GM12874 (cell line): ENCODE measurements around the gene ZNF385D.

Source experiments
- TF ChIP-seq, protein P1 (sequence below): IDR thresholded peaks from 2 replicates; pipeline ENCODE4 v1.5.1; 2011; ENCODE audit warnings: low read depth, mild to moderate bottlenecking, control low read depth, low read length, moderate library complexity; ENCODE audit not compliant: insufficient read depth

The ZNF385D gene

DNA sequence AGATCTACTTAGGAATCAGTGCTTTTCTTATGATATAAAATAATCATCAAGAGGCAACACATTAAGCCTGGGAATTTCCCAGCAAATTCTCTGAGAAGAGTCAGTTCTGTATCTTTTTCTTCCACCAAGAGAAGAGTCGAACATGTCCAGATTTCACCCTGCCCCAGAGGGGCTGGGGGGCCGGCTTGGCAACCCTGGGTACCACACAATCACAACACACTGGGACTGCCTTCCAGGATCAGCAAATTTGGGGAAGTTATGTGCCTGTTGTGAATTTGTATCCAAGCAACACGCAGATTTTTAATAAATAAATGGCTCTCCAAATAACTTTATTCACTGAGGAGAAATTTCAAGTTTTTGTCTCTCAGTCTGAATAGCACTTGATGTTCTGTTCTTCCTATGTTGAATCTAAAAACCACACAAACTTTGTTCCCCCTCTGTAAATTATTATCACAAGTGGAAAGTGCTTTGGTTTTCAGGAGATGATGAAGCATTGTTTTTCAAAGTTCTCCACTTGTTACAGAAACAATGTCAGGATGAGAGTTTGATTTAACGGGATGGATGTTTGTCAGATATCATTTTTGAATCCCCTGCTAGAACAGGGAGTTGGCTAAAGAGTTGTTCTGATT, 357.2 kb downstream of the ZNF385D start:
- TF ChIP-seq, protein P1, sequence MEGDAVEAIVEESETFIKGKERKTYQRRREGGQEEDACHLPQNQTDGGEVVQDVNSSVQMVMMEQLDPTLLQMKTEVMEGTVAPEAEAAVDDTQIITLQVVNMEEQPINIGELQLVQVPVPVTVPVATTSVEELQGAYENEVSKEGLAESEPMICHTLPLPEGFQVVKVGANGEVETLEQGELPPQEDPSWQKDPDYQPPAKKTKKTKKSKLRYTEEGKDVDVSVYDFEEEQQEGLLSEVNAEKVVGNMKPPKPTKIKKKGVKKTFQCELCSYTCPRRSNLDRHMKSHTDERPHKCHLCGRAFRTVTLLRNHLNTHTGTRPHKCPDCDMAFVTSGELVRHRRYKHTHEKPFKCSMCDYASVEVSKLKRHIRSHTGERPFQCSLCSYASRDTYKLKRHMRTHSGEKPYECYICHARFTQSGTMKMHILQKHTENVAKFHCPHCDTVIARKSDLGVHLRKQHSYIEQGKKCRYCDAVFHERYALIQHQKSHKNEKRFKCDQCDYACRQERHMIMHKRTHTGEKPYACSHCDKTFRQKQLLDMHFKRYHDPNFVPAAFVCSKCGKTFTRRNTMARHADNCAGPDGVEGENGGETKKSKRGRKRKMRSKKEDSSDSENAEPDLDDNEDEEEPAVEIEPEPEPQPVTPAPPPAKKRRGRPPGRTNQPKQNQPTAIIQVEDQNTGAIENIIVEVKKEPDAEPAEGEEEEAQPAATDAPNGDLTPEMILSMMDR: no peak

DNA sequence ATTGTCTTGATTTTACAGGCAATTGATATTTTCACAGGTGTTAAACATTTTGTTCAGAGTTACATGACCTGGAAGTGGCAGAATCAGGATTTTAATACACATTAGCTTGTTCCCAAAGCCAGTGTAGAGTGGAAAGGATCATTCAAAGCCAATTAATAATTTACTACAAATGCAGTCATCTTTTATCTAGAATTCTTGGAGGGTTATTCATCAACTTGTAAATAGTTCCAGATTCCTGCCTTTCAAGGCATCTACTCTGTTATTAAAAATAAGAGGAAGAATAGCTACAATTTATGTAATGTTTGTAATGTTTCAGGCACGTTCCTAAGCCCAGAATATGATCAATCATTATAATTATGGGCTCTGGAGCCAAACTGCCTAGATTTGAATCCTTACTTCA, 358.5 kb downstream of the ZNF385D start:
- TF ChIP-seq, protein P1: no peak

DNA sequence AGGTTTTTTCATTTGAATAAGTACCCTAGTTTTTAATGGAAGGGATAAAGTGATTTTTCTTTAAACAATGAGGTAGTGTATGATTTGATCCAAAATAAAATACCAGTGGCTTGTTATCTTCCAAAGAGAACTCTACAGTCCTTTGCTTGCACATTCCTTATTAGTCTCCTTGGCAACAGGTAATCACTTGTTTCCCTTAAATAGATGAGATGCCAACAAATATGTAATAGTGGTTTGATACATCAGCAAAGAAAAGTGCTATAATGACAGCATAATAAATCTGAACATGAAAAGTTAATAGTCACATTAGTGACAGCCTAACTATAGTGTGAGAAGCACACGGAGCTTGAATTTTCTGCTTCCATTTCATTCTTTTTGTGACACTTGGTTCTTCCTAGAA, 360.2 kb downstream of the ZNF385D start:
- TF ChIP-seq, protein P1: no peak

DNA sequence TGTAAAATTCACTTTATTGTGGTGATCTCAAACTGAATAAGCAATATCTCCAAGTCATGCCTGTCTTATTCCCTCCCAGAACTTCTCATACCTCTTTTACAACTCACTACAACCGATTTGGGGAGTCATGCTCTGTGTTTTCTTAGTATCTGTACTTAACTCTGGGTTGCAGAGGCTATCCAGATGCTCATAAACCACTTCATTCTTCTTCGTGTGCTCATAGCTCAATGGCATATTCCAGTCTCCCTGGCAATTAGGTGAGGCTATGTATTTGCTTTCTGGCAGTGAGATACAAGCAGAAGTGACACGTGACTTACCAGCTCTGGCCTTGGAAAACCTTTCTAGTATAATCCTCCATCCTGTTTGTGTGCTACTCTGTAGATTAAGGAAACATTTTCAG, 360.9 kb downstream of the ZNF385D start:
- TF ChIP-seq, protein P1: no peak

DNA sequence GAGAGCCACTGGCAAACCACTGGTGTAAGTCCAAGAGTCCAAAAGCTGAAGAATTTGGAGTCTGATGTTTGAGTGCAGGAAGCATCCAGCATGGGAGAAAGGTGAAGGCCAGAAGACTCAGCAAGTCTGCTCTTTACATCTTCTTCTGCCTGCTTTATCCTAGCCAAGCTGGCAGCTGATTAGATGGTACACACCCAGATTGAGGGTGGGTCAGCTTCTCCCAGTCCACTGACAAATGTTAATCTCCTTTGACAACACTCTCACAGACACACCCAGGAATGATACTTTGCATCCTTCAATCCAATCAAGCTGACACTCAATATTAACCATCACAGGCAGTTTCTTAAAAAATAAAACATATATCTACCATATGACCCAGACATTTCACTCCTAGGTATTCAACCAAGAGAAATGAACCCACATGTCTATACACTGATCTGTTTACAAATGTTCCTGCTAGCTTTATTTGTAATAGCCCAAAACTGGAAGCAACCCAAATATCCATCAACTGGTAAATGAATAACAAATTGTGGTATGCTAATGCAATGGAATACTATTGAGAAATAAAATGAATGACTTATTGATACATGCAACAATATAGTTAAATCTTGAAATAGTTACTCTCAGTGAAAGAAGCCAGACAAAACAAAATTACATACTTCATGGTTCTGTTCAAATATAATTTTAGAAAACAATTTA, 373.8 kb downstream of the ZNF385D start:
- TF ChIP-seq, protein P1: no peak

DNA sequence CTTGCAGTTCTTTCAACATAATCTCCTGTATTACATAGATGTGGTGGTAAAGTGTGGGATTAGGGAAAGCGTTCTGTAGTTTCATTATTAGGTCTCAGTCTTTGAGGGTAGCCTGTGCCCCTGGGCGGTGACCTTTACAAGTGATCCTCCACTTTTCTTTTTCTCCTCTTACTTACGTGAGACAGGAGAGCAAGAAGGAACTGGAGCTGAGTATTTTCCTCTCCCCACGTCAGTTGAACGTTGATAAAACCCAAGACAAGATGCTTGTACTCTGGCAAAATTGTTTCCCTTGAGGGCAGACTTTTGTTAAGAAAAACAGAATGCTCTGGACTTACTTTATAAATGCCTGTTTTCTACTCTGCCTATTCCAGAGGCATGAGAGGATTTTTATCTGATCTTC, 378.7 kb downstream of the ZNF385D start:
- TF ChIP-seq, protein P1: no peak
